NAMALWA (cell line): ENCODE results near the gene TLR5.

Experiments used
- DNase-seq: peaks from one replicate; pipeline ENCODE4 v3.0.0-alpha.2; 2015; ENCODE audit warnings: low spot score

Gene TLR5

DNA sequence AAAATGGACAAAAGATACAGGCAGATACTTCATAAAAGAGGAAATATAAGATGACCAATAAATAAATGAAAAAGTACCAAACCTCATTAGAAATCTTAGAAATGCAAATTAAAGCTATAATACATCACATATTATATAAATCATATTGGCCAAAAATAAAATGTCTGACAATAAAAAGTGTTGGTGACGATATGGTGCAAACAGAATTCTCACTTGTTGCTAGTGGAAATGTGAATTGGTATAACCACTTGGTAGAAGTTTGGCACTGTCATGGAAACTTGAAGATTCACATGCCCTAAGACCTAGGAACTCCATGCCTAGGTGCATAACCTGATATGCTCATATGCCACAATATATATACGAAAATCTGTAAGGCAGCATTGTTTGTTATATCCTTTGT is 4.4 kb upstream of the TLR5 start:
- DNase-seq = no peak

DNA sequence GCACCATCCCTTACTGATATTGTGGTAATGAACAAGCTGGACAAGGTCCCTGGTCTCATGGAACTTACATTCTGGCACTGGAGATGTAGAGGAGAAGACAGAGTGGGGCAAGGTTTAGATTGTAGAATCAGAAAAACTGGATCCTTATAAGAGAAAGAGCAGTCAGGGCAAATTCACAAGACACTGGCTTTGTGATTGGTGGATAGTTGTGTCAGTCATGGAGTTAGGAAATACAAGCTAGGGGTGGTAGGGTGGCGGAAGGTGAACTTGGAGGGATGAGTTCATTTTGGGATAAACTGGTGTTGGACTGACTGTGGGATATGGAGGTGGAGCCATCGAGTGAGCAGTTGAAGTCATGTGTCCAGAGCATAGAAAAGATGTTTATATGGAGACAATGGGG is 3.7 kb upstream of the TLR5 start:
- no peak for DNase-seq

DNA sequence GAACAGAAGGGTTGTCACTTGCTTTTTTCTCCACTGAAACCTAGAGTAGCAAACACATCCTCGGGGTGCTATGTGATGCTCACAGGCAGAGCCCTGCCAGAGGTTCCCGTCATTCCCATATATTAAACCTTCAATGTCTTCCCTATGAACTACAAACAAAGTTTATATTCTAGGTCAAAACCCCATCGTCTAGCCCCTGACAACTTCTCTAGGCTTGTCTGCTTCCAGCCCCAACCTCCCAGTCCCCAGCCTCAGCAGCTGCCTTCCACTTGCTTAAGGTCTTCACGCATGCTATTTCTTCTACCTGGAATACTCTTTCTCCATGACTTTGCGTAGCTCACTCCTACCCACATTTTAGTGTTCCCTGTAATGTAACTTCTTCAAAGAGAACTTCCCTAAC is 1.9 kb upstream of the TLR5 start:
- no peak for DNase-seq

DNA sequence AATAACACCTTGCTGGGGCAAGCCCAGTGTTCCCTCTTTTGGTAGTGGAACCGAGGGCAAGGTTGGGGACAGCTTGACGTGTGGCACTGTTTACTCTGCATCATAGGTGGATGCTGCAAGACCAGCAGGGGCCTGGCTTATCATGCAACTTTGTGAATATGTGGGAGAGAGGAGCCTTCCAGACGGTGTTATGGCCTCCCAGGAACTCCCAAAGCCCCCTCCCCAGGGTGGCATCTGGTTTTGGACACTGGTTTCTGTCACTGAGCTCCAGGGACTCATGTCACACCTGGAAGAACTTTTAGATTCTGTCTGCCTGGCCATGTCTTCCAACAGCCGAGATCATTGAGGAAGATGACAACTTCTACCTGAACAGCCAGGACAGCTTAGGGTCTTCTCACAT is 1.4 kb upstream of the TLR5 start:
- no peak for DNase-seq

DNA sequence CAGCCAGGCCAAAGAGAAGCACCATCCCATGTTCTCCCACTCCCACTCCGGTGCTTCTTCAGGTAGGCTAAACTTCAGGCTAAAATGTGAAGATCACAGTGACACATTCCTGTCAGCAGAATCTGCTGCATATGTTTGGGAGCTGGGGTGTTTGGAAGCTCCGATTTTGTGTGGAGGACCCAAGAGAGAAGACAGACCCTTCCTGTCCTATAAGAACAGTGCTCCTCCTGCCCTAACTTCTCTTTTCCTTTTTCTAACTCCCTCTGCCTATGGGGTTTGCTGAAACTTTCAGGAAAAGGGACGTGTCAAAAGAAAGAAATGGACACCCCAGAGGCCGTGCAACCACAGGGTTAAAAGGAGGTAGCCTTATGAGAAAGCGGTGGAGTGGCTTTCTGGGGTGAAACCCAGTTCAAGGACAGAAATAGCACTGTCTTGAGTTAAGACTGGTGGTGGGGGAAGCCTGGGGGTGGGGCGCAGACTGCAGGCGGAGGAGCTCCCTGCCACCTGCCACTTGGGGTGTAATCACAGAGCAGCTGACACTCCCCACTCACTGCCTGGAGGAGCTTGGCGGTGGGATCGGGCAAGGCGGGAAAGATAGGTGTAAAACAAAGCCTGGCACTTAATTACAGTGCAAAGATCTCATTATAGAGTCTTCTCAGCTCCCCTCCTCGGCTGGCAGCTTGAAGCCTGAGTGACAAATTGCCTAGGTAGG is 645 bp upstream of the TLR5 start:
- peak; percentile 18 for DNase-seq

DNA sequence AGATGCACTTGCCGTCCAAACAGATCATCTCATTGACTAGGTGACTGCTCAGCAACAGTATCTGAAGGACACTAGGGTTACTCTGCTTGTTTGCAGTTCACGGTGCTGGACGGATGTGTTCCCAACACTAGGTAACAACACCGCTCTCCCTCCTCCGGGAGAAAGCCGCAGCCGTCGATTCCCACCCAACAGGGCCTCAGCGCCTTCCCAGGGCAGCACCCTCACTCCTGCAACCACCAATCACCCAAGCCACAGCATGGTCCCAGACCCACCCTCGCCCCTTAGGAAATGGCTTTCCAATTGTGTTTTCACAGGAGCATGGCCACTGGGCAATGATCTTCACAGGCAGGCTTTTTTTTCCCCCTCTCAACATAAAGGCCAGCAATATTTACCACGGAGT is 779 bp downstream of the TLR5 start:
- no peak for DNase-seq

DNA sequence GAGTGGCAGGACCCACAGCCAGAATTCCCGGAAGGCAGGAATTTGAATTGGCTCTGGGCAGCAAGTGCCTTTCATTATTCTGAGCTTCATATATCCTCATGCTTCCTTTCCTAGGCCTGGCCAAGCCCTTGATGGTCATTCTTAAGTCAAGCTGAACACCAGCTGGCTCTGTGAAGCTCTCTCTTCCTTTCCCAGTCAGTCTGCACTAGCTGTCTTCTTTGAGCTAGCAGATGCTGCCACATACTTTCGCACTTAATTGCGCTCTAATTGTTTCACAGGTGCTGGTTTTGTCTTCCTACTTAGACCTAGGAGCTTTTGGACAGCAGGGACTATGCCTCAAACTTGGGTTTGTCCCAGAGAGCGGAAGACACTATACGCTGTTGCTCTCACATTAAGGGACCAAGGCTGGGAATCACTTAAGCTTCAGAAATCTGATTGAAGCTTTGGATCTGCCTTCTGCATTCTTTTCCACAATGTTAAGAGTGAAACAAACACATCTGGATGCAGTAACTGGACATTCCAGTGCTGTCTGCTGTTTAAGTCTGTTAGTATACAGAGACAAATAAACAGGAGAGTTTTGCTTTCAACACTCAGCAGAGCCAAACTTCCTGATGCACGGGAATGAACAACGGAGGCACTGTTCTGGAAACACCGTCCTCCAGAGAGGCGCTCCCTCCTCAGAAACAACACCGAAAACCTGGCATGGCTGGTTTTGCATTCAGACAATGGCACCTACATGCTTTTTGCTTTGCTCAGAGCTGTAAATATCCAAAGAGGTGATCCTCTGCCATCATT is 2.2 kb downstream of the TLR5 start:
- DNase-seq = no peak

DNA sequence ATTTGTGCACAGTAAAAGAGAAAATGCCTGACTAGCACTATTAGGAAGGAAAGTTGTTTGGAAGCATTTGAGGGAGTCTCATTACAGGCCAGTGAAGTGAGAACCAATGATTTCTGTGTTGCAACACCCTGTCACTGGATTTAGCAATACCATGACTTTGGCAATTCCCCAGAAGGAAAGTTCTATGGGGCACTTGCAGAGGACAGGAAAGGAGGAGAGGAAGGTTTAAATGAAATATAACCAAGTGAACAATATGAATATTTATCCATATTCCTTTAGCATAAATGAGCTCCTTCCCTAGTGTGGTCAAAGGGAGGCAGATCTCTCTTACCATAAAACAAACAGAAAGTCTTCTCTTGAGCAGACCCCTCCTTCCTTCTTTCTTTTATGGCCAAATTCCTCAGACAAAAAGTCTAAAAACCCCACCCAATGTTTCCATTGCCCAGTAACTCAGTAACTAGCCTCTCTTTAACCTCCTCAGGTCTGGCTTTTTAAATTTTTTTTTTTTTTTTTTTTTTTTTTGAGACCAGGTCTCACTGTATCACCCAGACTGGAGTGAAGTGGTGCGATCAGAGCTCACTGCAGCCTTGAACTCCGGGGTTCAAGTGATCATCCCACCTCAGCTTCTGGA is 5.5 kb downstream of the TLR5 start:
- no peak for DNase-seq

DNA sequence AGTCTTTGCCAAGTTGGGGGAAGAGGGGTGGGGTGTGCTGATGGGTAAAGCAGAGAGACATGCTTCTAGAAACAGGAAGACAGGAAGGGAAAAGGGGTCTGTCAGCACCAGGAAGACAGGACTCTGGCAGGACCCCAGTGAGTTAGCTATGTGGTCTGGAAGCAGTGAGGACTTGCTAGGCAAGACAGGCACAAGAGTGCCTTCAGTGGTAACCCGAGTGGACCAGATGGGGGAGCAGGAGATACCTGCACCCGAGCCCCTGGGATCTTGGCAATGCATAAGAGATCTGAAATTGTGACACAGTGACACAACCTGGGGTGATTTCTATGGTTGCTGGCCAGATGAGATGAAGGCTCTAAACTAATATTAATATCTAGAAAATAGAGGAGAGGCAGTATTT is 7.0 kb downstream of the TLR5 start:
- peak; percentile 26 for DNase-seq

DNA sequence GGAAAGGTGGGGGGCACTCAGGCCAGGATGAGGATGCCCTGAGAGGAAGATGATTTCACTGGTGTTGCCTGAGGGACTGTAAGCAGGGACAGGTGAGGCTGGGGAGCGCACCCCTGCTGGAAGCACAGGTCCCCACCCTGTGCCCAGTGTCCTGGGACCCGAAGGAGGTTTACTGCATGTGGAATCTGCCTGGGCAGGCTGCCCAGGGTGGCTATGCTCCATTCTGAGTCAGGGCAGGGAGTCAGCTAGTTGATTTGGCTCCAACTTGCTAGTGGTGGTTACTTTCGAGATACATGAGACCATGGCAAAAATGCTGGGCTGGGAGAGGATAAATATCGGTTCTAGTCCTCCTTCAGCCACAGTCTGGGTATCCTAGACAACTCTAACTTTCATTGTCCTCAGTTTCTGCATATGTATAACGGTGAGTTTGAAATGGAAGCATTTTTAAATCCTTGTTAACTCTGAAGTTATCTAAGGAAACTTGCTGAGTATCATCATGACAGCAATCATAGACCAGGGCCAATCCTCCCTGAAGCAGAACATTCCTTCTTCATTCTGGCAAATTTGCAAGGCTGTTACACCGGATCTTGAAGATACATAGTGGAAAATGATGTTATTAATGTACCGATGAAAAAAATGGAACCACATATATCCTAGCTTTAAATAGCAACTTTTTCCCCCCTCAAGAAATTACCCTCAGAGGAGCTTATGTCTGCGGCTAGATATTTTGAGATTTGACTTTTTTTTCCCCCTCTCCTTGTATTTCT is 7.7 kb downstream of the TLR5 start:
- DNase-seq = no peak

DNA sequence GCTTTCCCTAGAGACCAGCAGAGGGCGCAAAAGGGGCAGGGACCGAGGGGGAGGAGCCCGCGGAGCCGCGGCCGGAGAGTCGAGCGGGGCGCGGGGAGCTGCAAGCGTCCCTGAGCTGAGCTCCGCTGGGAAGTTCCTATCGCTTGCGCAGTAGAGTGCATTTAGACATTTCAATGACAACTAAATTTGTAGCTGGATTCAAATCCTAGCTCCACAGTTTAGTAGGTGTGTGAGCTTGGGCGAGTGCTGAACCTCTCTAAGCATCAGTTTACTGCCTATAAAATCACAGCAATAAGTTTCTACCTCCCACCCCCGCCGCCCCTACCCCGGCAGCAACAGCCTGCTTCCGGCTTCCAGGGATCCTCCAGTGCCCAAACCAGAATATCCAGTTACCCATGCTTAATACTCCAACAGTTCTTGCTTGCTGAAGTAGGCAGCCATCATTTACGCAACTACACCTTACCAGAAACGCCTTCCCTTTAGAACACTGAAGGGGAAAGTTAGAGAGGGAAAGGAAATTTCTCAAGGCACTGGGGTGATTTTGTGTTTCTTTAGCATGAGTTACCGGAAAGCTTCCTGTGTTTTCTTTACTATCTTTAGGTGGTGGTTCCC is 9.1 kb downstream of the TLR5 start:
- peak; percentile 80 for DNase-seq

DNA sequence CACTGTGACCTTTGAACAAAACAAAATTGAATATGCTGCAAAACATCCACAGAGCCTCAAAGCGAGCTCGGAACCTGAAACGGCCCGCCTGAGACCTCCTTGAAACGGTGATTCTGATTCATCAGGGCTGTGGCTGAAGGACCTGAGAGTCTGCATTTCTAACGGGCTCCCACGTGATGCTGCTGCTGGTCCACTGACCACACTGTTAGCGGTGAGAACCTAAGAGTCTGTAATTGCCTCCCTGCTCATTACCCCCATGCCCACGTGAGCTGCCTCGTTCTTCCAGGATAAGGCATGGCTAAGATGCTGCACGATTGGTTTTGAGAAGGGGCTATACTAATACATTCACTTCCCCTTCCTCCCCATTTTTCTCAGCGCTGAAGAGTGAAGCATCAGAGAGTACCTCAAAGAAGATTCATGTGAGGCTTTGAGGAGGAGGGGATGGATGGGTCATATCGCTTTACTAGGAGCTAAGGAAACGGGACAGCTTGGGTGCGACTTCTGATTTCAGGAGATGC is 9.7 kb downstream of the TLR5 start:
- no peak for DNase-seq

DNA sequence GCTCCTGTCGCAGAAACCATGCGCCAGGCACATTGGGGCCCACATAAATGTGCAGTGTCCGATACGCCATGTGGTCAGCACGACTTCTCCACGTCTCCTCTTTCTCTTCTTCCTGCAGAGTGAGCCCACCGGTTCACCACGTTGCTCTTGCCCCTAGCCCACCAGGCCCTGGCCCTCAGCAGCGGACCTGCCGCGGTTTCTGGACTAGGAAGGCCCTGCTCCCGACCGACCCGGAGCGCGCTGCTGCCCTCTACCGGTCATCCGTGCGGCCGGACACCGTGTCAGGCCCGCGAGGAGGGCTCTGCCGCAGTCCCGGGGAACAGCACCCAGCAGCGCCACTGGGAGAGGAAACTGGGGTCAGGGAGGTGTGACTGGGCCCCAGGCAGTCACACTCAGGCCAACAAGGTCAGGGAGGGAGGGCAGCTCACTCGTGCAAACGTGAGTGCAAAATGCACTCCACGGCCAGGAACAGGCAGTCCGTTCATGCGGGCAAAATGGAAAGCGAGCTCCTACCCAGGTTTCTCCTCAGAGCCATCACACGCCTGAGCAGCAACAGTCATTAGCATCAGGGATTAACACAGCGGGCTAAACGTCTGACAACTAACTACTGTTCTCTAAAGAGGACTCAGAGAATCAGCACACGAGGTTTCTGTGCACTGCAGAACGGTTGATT is 13.7 kb downstream of the TLR5 start:
- DNase-seq = peak; percentile 12

DNA sequence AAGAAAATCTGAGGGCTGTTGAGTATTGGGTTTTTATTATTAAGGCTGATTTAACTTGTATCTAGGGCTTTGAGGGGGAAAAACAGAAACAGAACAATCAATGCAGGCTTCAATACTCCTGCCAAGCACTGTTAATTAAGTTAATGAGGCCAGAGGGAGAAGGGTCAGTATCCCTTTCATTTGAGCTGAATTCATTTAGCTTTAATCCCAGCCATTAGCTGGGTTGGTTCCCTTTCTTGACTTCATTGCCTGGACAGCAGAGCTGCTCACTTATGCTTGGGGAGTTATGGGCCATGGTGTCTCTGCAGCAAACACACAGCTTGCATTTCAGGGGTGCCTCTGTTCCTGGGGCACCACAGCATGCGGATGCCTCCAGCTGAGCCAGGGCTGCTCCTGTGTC is 16.3 kb downstream of the TLR5 start:
- DNase-seq = no peak

DNA sequence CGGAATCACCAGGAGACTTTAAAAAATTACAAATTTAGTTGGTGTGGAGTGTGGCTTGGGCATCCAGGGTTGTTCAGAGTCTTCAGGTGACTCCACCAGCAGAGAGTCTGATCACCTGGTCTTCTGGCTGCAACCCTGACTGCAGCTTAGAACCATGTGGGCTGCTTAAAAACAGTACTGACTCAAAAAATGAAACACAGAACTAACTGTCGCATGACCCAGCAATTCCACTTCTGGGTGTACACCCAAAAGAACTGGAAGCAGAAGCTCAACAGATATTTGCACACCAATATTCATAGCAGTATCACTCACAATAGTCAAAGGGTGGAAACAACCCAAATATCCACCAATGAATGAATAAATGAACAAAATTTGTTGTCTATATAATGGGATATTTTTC is 17.3 kb downstream of the TLR5 start:
- no peak for DNase-seq

DNA sequence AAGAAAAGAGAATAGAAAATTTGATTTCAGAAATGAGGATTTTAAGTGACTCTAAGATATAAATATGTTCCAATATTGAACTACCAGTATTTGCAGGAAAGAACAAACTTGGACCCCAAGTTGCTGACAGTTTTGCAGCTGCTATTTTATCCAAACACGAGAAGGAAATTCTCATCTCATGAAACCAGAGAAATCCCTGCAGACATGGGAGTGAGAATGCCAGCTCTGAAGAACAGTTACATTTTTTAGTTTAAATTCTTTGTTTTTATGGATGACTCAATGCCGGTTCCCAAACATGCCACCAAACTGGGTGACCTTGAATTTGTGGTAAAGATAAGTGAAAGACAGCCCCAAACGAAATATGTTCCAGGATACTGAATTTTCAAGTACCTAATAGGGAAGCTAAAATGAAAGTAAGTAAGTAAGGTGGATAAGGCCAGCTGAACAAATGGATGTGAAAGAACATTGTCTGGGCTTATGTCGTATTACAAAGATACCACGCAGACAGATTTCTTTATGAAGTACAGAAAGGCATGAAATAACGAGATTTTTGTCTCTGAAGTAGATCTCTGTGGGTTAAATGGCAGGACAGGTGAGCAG is 19.9 kb downstream of the TLR5 start:
- DNase-seq = no peak

DNA sequence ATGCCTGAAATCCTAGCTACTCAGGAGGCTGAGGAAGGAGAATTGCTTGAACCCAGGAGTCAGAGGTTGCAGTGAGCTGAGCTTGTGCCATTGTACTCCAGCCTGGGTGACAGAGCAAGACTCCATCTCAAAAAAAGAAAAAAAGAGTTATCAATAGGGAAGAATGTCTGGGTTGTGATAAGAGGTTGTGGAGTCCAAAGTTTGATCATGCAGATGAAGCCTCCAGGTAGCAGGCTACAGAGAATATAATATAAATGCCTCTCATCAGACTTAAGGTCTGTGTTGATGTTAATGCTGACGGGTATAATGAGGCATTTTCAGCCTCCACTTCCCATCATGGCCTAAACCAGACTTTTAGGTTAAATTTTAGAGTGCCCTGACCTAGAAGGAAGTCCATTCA is 24.6 kb downstream of the TLR5 start:
- DNase-seq = no peak

DNA sequence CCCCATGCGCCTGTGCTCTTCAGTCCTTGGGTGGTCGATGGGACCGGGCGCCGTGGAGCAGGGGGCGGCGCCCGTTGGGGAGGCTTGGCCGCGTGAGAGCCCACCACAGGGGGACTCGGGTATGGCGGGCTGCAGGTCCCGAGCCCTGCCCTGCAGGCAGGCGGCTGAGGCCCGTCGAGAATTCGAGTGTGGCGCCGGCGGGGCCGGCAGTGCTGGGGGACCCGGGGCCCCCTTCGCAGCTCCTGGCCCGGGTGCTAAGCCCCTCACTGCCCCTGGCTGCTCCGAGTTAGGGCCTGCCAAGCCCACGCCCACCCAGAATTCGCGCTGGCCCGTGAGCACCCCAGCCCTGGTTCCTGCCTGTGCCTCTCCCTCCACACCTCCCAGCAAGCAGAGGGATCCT is 26.1 kb downstream of the TLR5 start:
- no peak for DNase-seq

DNA sequence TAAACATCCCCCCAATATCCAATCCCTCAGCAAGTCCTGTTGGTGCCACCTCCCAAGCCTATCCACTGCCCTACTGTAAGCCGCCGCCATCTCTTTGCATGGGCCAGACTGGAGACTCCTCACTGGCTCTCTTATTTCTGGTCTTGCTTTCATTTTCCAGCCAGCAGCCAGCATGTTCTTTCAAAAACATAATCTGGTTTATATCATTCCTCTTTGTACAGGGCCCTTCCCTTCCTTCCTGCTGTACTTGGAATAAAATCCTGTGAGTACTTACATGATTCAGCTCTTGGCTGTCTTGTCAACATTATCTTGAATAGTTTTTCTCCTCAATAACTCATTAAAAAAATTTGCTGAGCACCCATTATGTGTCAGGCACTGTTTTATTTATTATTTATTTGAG is 28.2 kb downstream of the TLR5 start:
- DNase-seq = no peak

DNA sequence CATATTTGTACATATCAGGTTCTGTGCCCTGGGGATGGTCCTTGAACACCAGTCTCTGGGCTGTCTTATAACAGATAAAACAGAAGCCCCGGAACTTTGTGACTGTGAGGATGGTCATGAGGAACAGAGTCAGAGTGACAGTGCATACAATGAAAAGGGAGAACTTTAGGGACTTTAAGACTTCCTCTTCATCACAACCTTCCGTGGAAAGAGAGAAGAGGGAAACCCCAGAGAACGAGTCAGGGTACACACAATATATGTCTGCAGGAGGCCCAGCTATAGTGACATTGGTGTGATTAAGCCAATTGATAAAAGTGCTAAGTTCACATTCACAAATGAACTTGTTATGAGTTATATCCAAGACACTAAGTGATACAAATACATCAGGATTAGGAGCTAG is 32.1 kb downstream of the TLR5 start:
- no peak for DNase-seq

DNA sequence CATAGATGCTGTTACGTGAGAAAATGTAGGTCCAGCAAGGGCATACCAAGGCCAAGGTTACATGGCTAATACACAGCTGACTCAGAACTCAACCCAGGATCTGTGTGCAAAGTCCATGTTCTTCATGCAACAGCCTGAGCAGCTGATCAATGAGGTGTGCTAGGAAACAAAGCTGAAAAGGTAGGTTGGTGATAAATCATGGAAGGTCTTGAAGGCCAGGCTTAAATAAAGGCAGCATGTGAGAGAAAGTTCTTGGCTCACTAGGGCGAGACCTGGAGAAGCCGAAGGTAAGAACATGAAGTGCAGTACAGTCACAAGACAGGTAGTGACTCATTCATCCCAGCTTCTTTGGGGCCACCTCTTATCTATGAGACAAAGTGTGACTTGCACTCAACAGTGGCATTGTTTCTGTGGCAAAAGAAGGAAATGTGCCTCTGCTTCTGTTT is 33.4 kb downstream of the TLR5 start:
- DNase-seq = no peak
